NCI-H2107 (cell line): ENCODE measurements around the gene MAGI3.
"Not testable (repeated sequence)": the region's sequence is repeated elsewhere in the genome, so short reads cannot be mapped to it uniquely, and the experiment has no call there.

Experiments
- DNase-seq: peaks from one replicate; lab custom pipeline; 2025; lab: John Stamatoyannopoulos, UW

The MAGI3 gene

DNA sequence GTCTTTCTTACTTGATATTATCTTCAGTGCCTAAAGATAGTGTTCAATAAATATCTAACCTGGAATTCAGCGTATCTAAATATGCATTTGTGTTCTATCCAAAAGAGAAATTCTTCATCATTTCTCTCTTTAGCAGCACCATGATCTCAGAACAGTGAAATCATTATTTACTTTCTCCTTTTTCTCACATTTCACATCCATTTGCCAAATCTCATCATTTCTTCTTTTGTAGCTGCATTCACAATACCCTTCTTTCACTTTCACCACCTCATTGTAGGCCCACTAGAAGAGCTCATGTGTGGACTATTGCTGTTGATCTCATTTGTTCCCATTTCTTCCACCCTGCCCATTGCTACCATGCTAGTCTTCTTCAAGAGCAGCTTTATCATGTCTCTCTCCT lies 191.0 kb downstream of the MAGI3 start:
- no peak for DNase-seq

DNA sequence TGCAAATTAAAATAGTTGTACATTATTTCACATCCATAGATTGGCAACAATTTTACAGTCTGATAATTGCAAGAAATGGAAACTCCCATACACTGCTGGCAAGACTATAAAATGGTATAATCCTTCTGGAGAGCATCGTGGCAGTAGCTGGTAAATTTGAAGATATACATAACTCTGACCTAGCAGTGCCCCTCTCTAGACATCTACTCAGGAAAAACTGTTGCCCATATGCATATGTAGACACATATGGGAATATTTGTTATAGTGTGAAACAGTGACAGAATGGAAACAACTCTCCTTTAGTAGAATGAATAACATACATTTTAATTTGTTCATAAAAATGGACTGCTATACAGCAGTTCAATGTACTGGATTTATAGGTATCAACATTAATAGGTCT lies 191.8 kb downstream of the MAGI3 start:
- no peak for DNase-seq

DNA sequence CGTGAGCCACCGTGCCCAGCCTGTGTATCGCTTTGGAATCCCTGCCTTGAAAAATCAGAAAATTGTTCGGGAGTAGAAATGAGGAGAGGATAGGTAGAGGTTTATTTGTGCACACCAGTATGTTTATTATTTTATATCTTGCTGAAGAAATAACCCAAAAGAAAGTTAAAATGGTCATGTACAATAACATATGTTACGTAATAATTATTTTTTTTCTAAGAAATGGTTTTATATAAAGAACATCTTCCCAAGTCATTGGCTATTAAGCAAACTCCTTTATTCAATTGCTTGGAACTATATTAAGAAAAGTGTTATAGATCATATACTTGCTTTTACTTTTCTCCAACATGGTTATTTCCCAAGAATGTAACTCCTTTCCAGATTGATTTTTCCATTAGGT lies 197.2 kb downstream of the MAGI3 start:
- no peak for DNase-seq

DNA sequence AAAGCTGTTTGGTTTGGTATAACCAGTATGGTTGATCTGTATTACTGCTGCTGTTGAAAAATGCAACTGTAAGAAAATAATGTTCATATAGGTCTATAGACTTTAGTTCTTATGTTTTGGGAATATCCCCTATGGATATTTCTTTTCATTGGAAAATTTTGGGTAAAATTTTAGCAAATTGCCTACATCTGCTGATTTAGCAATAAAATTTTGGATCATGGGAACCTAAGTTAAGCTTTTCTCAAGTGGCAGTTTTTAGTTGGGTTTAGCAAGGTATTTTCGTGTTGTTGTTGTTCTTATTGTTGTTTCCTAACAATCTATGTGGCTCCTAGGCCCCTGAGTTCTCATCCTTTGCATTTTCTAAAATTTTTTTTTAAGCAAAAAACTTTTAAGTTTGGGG lies 201.9 kb downstream of the MAGI3 start:
- no peak for DNase-seq

DNA sequence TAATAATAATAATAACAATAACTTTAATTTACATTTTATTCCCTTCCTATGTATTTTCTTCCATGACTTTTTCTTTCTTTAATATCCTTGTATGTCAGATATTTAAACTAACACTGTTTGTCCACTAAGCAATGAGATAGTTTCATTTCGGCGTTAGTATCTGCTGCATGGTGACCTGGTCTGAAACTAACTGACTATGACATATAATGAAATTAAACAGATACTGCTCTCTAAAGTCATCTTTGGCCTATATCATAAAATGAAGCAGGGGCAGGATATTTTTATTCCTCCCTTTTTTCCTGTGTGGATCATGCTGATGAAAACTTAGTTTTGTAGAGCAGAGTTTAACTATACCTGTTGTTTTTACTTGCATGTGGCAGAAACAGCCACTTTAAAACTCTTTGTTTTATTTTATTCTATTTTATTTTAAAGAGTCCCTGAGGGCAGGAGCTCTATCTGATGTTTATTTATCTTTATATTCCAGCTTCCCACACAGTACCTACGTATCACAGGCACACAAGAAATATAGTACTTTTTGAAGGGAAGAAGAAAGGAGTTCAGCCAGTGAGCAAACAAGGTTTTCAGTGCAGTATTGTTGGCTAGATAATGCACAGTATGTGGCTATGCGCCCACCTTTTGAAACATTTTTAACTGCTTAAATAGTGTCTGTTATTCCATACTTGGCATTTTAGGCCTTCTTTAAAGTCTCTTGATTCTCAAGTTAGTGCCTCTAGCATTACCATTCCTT lies 203.4 kb downstream of the MAGI3 start:
- no peak for DNase-seq

DNA sequence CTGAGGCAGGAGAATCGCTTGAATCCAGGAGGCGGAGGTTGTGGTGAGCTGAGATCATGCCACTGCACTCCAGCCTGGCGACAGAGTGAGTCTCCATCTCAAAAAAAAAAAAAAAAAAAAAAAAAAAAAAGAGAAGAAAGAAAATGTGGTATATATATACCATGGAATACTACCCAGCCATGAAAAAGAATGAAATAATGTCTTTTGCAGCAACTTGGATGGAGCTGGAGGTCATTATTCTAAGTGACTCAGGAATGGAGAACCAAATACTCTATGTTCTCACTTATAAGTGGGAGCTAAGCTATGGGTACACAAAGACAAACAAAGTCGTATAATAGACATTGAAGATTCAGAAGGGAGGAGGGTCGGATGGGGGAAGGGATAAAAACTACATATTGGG lies 214.2 kb downstream of the MAGI3 start:
- DNase-seq: not testable (repeated sequence)

DNA sequence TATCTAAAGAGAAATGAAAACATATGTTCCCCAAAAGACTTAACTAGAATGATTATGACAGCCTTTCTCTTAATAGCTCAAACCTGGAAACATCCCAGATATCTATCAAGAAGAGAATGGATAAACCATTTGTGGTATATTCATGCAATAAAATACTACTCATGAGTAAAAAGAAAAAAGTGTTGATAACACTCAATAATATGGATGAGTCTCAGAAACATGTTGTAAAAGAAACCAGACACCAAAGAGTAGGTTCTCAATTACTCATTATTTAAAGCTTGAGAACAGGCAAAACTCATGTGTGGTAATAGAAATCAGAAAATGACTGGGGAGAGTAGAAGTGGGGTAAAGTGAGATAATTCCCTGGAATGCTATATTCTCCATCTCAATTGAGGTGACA lies 214.8 kb downstream of the MAGI3 start:
- DNase-seq: no peak

DNA sequence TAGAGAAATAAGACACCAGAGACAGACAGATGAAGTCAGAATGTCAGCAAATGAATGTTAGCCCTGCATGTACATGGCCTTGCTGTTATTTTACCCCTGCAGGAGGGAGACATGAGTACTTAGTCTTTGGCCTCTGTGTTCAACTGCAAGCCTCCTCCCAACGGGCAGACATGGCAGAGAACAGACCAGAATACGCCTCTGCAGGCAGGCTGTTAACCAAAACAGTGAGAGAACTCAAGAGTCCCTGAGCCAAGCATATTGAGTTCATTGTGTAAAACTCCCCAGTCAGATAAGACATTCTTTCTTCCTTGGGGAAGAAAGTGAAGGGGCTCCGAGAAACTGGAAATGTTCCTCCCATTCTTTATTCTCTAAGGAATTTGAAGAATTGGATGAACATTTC lies 218.1 kb downstream of the MAGI3 start:
- DNase-seq: no peak

DNA sequence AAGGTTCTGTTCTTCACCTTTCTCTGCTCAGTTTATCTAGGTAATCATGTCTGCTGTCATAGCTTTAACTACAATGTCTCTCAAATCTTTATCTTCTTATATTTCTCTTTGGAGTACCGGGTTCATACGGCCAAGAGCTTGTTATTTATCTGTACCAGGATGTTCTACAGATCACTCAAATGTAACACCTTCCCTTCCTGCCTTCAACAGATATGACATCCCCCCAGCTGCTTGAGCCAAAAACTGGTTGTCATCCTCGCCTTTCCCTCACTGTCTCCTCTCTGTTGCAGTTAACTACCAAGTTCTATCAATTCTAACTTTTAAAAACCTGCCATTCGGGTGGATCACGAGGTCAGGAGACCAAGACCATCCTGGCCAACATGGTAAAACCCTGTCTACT lies 220.1 kb downstream of the MAGI3 start:
- DNase-seq: no peak

DNA sequence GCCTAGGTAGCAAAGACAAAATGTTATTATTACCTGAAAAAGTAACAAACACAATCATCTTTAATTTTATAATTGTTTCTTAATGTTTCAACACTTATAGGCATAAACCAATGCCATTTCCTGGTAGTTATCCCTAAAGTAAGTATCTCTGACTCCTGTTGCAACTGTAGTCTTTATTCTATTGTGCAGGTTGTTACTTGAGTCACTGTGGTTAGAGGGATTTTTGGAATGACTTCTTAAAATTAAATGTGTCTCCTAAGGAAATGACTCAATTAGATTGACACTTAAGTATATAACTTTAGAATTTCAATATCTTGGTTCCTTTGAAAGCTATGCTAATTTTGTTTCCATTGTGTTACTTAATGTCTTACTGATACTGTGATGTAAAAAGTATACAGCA lies 225.1 kb downstream of the MAGI3 start:
- no peak for DNase-seq

DNA sequence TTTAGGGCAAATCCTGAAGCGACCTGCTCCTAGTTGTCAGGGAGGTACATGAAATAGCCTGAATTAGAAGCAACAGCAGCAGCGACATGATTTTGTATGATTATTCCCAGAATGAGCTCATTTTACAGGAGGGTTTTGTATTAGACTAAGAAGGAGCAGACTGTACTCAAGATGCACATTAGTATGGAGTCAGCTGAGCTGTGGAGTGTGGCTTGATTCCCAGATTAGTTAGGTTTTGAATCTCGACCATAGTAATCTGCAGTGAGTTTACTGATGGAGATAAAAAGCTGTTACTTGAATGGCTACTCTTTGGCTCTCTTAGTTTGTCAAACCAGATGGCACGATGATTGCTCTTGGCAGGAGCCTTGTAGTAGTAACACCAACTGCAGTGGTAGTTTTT lies 225.8 kb downstream of the MAGI3 start:
- DNase-seq: no peak

DNA sequence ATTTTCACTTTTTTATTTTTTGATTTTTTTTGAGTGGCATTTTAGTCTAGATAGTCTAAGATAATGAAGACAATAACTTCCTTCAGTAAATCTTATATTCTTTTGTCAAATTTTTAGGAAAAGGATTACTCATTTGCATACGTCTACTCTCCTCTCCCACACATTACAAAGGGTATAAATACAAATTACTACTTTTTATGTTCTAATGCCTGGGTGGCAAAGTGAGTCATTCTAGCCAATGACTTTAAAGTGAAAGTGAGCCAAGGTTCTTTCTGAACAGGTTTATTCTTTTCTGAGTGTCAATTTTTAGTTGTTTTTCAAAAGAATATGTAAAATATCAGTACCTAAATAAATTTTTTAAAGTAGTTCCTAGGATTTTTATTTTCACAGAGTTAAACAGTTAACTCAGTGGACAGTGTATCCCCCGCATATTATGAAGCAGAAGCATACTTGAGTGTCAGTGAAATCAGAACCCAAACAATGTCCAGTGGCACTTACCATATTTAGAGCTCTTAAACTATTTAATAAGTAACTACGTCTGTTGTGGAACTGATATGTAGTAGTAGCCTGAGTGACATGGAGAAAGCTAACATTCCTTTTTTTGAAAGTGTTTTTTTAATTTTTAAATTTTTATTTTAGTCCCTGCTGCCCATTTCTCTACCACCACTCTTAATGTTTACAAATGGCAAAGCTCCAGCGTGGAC lies 227.3 kb downstream of the MAGI3 start:
- DNase-seq: no peak

DNA sequence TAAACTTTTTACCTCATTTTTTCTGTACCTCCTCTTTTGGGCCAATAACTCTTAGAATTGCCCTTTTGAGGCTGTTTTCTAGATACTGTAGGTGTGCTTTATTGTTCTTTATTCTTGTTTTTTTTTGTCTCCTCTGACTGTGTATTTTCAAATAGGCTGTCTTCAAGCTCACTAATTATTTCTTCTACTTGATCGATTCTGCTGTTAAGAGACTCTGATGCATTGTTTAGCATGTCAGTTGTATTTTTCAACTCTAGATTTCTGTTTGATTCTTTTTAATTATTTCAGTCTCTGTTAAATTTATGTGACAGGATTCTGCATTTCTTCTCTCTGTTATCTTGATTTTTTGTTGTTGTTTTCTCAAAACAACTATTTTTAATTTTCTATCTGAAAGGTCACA lies 238.7 kb downstream of the MAGI3 start:
- no peak for DNase-seq

DNA sequence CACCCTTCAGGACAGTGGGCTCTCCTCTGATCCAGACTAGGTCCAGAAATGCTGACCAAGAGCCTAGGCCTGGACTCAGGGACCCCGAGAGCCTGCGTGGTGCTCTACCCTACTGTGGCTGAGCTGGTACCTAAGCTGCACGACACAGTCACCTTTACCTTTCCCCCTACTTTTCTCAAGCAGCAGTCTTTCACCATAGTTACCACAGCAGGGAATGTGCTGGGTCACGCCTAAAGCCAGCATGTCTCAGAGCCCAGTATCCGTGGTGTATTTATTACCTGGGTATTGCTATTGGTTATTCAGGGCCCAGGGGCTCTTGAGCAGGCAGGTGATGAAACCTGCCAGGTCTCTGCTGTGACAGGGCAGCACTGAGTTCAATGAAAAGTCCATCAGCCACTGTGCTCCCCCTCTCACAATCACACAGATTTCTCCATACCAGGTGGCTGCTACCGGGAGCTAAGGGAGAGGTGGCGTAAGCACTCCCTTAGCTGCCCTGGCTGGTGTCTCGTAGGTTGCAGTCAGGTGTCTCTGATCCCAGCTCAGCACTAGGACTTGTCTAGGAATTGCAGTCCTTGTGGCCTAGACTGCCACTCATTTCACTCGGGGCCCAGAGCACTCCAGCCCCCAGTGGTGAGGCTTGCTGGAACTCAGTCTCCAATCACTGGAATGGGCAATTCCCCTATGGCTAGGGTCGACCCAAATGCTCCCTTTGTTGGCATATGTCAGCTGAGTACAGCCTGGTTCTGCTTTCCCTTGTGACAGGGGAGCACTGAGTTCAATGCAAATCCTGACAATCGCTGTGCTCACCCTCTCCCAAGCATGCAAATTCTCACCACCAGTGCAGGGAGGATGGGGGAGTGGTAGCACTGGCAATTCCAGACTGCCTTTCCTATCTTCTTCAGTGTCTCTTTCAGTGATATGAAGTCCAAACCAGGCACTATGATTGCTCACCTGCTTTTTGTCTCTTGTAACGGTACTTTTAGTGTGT lies 240.3 kb downstream of the MAGI3 start:
- DNase-seq: no peak

DNA sequence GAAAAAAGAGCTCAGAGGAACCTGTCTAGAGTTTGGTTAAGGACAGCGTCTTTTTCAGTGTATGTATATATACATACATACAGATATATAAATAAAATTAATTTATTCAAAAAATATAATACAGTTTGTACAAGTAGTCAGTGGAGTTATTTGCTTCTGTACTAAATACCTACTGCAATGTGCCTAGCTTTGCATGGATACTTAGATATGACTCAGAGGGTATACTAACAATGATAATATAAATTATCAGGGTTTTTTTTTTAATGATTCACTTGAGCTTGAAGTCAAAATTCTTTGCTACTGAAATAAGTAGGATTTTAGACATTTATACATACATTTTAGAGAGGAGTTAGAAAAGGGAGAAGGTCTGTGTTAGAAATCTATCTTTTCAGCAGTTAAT lies 251.1 kb downstream of the MAGI3 start:
- no peak for DNase-seq

DNA sequence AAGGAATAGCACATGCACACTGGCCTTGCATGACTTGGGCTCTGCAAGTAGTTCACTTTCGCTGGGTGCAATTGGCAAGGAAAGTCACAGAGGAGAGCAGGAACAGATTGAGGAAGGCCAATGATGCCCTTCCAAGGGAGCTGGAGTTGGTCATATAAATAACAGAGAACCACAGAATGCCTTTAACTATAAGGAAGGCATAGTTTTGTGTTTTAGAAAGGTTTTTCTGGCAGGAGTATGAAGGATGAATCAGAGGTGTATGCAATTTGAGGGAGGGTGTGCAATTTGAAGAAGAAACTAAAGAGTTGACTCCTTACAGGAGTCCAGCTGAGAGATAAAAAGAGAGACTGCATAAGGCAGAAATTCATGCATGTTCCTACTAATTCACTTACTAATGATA lies 256.8 kb downstream of the MAGI3 start:
- DNase-seq: no peak

DNA sequence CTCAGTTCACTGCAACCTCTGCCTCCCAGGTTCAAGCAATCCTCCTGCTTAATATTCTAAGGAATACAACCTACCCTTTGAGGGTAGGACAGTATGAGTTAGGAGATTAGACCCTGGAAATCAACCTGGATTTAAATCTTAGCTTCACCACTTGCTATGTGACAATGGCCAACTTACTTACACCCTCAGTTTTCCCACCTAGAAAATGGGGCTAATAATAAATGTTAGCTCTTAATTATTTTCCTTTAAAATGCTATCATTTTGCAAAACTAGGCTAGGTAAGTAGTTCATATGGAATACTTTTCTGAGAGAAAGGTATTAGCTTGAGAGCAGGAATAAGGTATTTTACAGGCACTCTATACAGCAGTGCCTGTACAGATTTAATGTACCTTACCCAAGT lies 258.2 kb downstream of the MAGI3 start:
- DNase-seq: no peak

DNA sequence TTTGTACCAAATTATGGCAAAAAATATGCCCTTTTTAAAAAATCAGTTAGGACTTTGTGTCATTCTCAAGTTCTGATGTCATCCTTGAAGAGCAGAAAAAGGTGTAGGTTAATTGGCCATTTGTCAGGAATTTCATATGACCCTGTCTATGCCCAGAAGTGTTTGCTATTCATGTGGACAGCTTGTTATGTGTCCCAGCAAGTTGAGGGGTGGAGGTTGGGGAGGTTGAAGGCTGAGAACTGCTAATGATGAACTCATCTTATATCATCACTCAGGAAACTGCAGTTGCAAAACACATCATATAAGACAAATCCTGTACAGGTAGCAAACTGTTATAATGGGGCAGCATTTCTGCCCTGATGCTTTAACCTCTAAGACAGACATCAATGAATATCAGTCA lies 262.5 kb downstream of the MAGI3 start:
- no peak for DNase-seq

DNA sequence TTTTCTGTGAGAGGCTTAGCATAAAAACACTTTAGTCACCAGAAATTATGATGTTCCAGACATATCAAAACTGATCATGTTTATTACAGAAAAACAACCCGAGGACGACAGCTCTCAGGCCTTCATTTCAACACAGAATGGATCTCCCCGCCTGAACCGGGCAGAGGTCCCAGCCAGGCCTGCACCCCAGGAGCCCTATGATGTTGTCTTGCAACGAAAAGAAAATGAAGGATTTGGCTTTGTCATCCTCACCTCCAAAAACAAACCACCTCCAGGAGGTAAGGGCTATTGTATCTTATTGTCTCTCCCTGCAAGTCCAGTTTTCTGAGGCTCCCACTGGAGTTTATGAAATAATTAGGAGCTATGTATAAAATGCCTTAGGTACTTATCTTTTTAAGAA lies 263.4 kb downstream of the MAGI3 start:
- no peak for DNase-seq

DNA sequence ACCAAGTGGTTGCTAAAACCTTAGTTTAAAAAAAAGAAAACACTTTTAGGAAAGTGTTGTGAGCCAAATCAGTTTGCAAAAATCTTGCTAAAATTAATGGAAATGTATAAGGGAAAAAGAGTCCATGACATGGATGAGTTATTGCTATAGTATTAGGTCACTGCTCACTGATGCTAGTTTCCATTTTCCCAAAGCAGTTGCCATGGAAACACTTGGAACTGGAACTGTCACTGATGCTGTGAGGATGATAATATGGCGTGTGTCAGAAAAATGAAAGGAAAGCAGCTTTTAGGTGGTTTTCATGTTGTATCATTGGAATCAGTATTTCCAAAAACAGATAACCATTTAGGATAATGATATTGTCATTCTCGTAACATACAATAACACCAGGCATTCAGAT lies 264.6 kb downstream of the MAGI3 start:
- DNase-seq: no peak

DNA sequence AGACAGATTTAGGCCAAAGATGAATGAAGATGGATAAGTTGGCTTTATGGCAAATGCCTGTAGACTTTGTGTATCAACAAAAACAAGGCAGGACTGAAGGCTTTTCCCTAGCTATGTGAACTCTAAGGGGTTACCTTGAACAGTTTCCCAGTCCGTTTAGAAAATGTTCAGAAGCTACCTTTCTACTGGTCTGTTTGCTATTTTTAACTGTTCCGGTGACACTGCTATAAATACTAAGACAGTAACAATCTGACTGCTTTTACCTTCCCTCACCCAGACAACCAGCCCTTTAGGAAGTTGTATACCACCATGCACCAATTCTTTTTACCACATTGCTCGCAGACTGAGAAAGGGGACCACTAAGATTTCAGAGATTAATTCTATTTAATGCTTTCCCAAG lies 266.8 kb downstream of the MAGI3 start:
- no peak for DNase-seq

DNA sequence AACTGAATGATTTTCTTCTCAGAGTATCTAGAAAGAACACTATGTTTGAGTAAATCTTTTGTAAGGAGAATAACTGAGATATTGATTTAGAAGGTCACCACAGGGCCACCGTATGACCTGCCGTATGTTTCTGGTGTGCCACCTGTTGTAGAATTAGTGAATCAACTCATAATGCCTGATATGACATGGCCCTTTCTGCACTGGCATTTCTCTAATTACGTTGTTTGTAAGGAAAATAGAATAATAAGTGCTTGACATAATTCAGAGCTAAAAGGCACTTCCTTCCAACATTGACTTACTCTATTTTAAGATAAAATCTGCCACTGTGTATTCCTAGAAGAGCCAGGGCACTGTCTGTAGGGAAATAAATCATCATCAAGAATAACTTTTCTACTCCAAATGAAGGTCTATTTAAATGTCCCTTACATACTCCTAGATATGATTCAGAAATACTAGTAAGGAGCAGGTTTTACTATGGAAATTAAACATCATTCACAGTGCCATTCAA lies 267.3 kb downstream of the MAGI3 start:
- DNase-seq: no peak

DNA sequence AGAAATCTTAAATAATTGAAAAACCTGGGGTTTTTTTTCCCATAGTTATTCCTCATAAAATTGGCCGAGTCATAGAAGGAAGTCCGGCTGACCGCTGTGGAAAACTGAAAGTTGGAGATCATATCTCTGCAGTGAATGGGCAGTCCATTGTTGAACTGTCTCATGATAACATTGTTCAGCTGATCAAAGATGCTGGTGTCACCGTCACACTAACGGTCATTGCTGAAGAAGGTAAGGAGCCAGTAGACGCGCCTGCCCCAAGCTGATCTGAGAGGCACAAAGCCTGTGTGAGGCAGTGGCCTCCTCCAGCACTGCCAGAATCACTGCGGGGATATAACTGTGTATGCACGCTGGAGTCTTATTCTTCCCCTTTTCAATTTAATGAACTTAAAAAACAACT lies 268.7 kb downstream of the MAGI3 start:
- no peak for DNase-seq
